ENCODE results near the gene BEST1. TPM values are rescaled to one million over a fixed set of nuclear protein-coding genes. Genes with fewer than 3 reads are reported as not detected.

BEST1 gene
- total RNA-seq, 1 experiment from 2014 or later, result 0.17 TPM

GRCh38 chr11:61925736-61926135 is 24.4 kb upstream of the BEST1 start:
- Mint-ChIP-seq H3K9me3 (no peaks in the 10 kb centered on the region), H3K27ac (no peak overlapping the region), H3K27me3 (ENCODE audit: low read depth) (no peaks in the 10 kb centered on the region), H3K4me3 (no peak overlapping the region), H3K4me1 (peaks cover 41% of the 10 kb centered on the region), H3K36me3 (no peaks in the 10 kb centered on the region)
- TF ChIP-seq MAX (CRISPR knock-in tag; IDR thresholded peaks at IDR 0.05) (no peak), ZNF416 (CRISPR knock-in tag; IDR thresholded peaks at IDR 0.05) (no peak), JAZF1 (CRISPR knock-in tag; IDR thresholded peaks at IDR 0.05) (no peak), RELA (CRISPR knock-in tag; IDR thresholded peaks at IDR 0.05; ENCODE audit: borderline replicate concordance) (no peak), E2F4 (CRISPR knock-in tag; IDR thresholded peaks at IDR 0.05; ENCODE audit: borderline replicate concordance, low read depth) (no peak), CDX4 (CRISPR knock-in tag; IDR thresholded peaks at IDR 0.05; ENCODE audit: borderline replicate concordance) (no peak), ZBTB43 (CRISPR knock-in tag; IDR thresholded peaks at IDR 0.05) (no peak), NR1H2 (CRISPR knock-in tag; IDR thresholded peaks at IDR 0.05) (no peak), JUN (CRISPR knock-in tag; IDR thresholded peaks at IDR 0.05) (no peak), GRHL2 (CRISPR knock-in tag; IDR thresholded peaks at IDR 0.05; ENCODE audit: insufficient replicate concordance, severe bottlenecking) (no peak), ZNF121 (CRISPR knock-in tag; IDR thresholded peaks at IDR 0.05) (no peak), USF2 (CRISPR knock-in tag; IDR thresholded peaks at IDR 0.05) (no peak), CBFB (CRISPR knock-in tag; IDR thresholded peaks at IDR 0.05; ENCODE audit: low read depth) (no peak)
- CTCF ChIA-PET, result interaction anchor here (0.7 to 5.3 kb wide), 7 partner anchors 20 to 480 kb away, joined by 3 to 95 read pairs (median 4); partner anchors contain the start of gene BEST1
- POLR2A ChIA-PET, result interaction anchor here (0.6 to 1.4 kb wide), 3 partner anchors 21 to 42 kb away, joined by 3 read pairs; partner anchors contain the start of gene FTH1
- no peak for ATAC-seq
- DNase-seq (ENCODE audit: low spot score), result no peak

- DNase-seq (ENCODE audit: low spot score), result no peak
- POLR2A ChIA-PET, result interaction anchor here (1.1 kb wide), 1 partner anchor 41 kb away, joined by 3 read pairs; the partner anchor contains the start of gene FTH1
These were observed 23.9 kb upstream of the BEST1 start for GRCh38 chr11:61926235-61926634.

More at GRCh38 chr11:61926235-61926634, 23.9 kb upstream of the BEST1 start:
- TF ChIP-seq ZBTB43 (CRISPR knock-in tag; IDR thresholded peaks at IDR 0.05) (no peak), AR (CRISPR knock-in tag; IDR thresholded peaks at IDR 0.05) (no peak), NR1H2 (CRISPR knock-in tag; IDR thresholded peaks at IDR 0.05) (no peak), ELF4 (CRISPR knock-in tag; IDR thresholded peaks at IDR 0.05; ENCODE audit: low read depth) (no peak), ARID4B (CRISPR knock-in tag; IDR thresholded peaks at IDR 0.05; ENCODE audit: borderline replicate concordance) (no peak), FOXJ3 (CRISPR knock-in tag; IDR thresholded peaks at IDR 0.05; ENCODE audit: borderline replicate concordance) (no peak), RORB (CRISPR knock-in tag; IDR thresholded peaks at IDR 0.05) (no peak), HMGXB4 (CRISPR knock-in tag; IDR thresholded peaks at IDR 0.05) (no peak)
- Mint-ChIP-seq H3K27me3 (ENCODE audit: low read depth) (no peaks in the 10 kb centered on the region; the same call in 1 of the 2 replicates), H3K4me3 (no peak overlapping the region), H3K9me3 (no peaks in the 10 kb centered on the region; the same call in 1 of the 2 replicates), H3K36me3 (no peaks in the 10 kb centered on the region), H3K27ac (no peak overlapping the region), H3K4me1 (peaks cover 41% of the 10 kb centered on the region)
- CTCF ChIA-PET, result interaction anchor here (0.7 to 5.3 kb wide), 7 partner anchors 20 to 480 kb away, joined by 3 to 95 read pairs (median 4); partner anchors contain the start of gene BEST1
- ATAC-seq, result no peak

Data from WTC11 (cell line).